Mesenchymal stem cell (in vitro differentiated cells and primary cell): ENCODE data around the gene MYO18B.

Experiments
- DNase-seq: peaks from one replicate; pipeline ENCODE4 v3.0.0-alpha.2; 2013
- H2AFZ ChIP-seq: one replicate; pipeline ENCODE4 v1.6.1; 2013; ENCODE audit warnings: low read depth, mild to moderate bottlenecking, control low read depth, inconsistent platforms, low read length, moderate library complexity
- H2AK5ac ChIP-seq: 2 replicates; pipeline ENCODE4 v1.6.1; 2013; ENCODE audit warnings: low read length, moderate library complexity, mild to moderate bottlenecking, inconsistent platforms; ENCODE audit not compliant: severe bottlenecking
- H2BK120ac ChIP-seq: one replicate; pipeline ENCODE4 v1.6.1; 2013; ENCODE audit warnings: low read depth, mild to moderate bottlenecking, inconsistent platforms, low read length, moderate library complexity
- H2BK12ac ChIP-seq, 2 experiments: one replicate each; pipeline ENCODE4 v1.6.1; 2013; ENCODE audit warnings: inconsistent platforms in 2 of 2, low read length in 2 of 2, mild to moderate bottlenecking in 2 of 2, moderate library complexity in 2 of 2, control low read depth in 1 of 2
- H2BK15ac ChIP-seq: one replicate; pipeline ENCODE4 v1.6.1; 2013; ENCODE audit warnings: mild to moderate bottlenecking, low read depth, inconsistent platforms; ENCODE audit not compliant: poor library complexity, severe bottlenecking
- H2BK5ac ChIP-seq: 2 replicates; pipeline ENCODE4 v1.6.1; 2013; ENCODE audit warnings: low read depth, mild to moderate bottlenecking, low read length, control low read depth, inconsistent platforms; ENCODE audit not compliant: poor library complexity, severe bottlenecking
- H3K14ac ChIP-seq, 2 experiments: one replicate each; pipeline ENCODE4 v1.6.1; 2013; ENCODE audit warnings: inconsistent platforms in 2 of 2, low read length in 2 of 2, control low read depth in 1 of 2, mild to moderate bottlenecking in 1 of 2, moderate library complexity in 1 of 2
- H3K18ac ChIP-seq, 2 experiments: one replicate each; pipeline ENCODE4 v1.6.1; 2013; ENCODE audit warnings: inconsistent platforms in 2 of 2, low read length in 2 of 2, control low read depth in 1 of 2, low read depth in 1 of 2, mild to moderate bottlenecking in 1 of 2
- H3K23ac ChIP-seq, 2 experiments: one replicate each; pipeline ENCODE4 v1.6.1; 2013; ENCODE audit warnings: inconsistent platforms in 2 of 2, low read length in 2 of 2, mild to moderate bottlenecking in 2 of 2, moderate library complexity in 2 of 2, control low read depth in 1 of 2
- H3K27ac ChIP-seq: 2 replicates; pipeline ENCODE4 v1.5.1; 2013; ENCODE audit warnings: mild to moderate bottlenecking, moderate library complexity, low read length, control low read depth, inconsistent platforms; ENCODE audit not compliant: poor library complexity, severe bottlenecking
- H3K27me3 ChIP-seq, 2 experiments: 2 replicates each; pipeline versions ENCODE4 v1.6.1 to v1.7.0; 2013; ENCODE audit warnings: low read length in 2 of 2, mild to moderate bottlenecking in 2 of 2, moderate library complexity in 2 of 2, control low read depth in 1 of 2, inconsistent platforms in 1 of 2; ENCODE audit not compliant: control insufficient read depth in 1 of 2, insufficient read depth in 1 of 2
- H3K36me3 ChIP-seq, 2 experiments: 2 replicates each; pipeline versions ENCODE4 v1.6.1 to v1.7.0; 2013; ENCODE audit warnings: low read length in 2 of 2, control low read depth in 1 of 2, inconsistent platforms in 1 of 2, low read depth in 1 of 2, mild to moderate bottlenecking in 1 of 2; ENCODE audit not compliant: insufficient read depth in 2 of 2, control insufficient read depth in 1 of 2
- H3K4ac ChIP-seq, 2 experiments: one replicate each; pipeline ENCODE4 v1.6.1; 2013; ENCODE audit warnings: inconsistent platforms in 2 of 2, low read length in 2 of 2, mild to moderate bottlenecking in 2 of 2, moderate library complexity in 2 of 2, control low read depth in 1 of 2, low read depth in 1 of 2
- H3K4me1 ChIP-seq: 2 replicates; pipeline ENCODE4 v1.6.1; 2013; ENCODE audit warnings: low read depth, low read length, control low read depth; ENCODE audit not compliant: control insufficient read depth, insufficient read depth
- H3K4me2 ChIP-seq: 2 replicates; pipeline ENCODE4 v1.6.1; 2013; ENCODE audit warnings: low read length, mild to moderate bottlenecking, inconsistent platforms; ENCODE audit not compliant: poor library complexity, severe bottlenecking
- H3K4me3 ChIP-seq, 2 experiments: 2 replicates each; pipeline versions ENCODE4 v1.5.1 to v1.7.0; 2013; ENCODE audit warnings: low read length in 2 of 2, mild to moderate bottlenecking in 2 of 2, control low read depth in 1 of 2, low read depth in 1 of 2; ENCODE audit not compliant: insufficient read depth in 1 of 2
- H3K79me1 ChIP-seq: replicated peaks from 2 replicates; pipeline ENCODE4 v1.6.1; 2013; ENCODE audit warnings: mild to moderate bottlenecking, control low read depth, low read length, inconsistent platforms; ENCODE audit not compliant: poor library complexity, severe bottlenecking
- H3K9ac ChIP-seq: 2 replicates; pipeline ENCODE4 v1.7.0; 2013; ENCODE audit warnings: mild to moderate bottlenecking, low read length, moderate library complexity
- H3K9me3 ChIP-seq: 2 replicates; pipeline ENCODE4 v1.7.0; 2013; ENCODE audit warnings: mild to moderate bottlenecking, low read length; ENCODE audit not compliant: control insufficient read depth
- H4K8ac ChIP-seq: one replicate; pipeline ENCODE4 v1.6.1; 2013; ENCODE audit warnings: inconsistent platforms, mild to moderate bottlenecking, low read length, moderate library complexity
- H4K91ac ChIP-seq: one replicate; pipeline ENCODE4 v1.6.1; 2013; ENCODE audit warnings: mild to moderate bottlenecking, low read length, inconsistent platforms
- WGBS: methylation state at CpG from one replicate; pipeline ENCODE4 v1.1.7; 2013; ENCODE audit warnings: mixed read lengths; 5-methylcytosine and 5-hydroxymethylcytosine counted together

The MYO18B gene

GRCh38 chr22:25909614-25910387 is 167.8 kb downstream of the MYO18B start:
- DNase-seq, result no peak
- Histone ChIP-seq H2AK5ac (no peak overlapping the region), H3K4me2 (no peak overlapping the region), H4K8ac (no peak overlapping the region), H2BK15ac (no peak overlapping the region), H3K14ac (no peak overlapping the region), H3K23ac (no peak overlapping the region), H3K9me3 (no peaks in the 10 kb centered on the region), H3K27me3 (peaks cover 0 to 7% of the 10 kb centered on the region in 2 experiments), H3K4ac (no peak overlapping the region), H3K9ac (no peak overlapping the region), H2BK120ac (no peak overlapping the region), H2BK12ac (no peak overlapping the region), H3K79me1 (no peaks in the 10 kb centered on the region), H3K4me1 (no peaks in the 10 kb centered on the region), H3K4me3 (no peak overlapping the region), H3K27ac (no peak overlapping the region), H2BK5ac (no peak overlapping the region), H3K18ac (no peak overlapping the region), H3K36me3 (no peaks in the 10 kb centered on the region), H2AFZ (no peak overlapping the region), H4K91ac (no peak overlapping the region)
- 62% methylated on average over 4 of the region's 7 CpGs for WGBS

- no peak overlapping the region for H3K4me2 ChIP-seq
Measured at GRCh38 chr22:25911243-25911972, 169.4 kb downstream of the MYO18B start.

GRCh38 chr22:25919452-25919851 is 177.5 kb downstream of the MYO18B start:
- Histone ChIP-seq H3K27ac (no peak overlapping the region), H3K9ac (no peak overlapping the region), H2BK15ac (no peak overlapping the region), H3K23ac (no peak overlapping the region), H3K79me1 (no peaks in the 10 kb centered on the region), H2BK12ac (no peak overlapping the region), H3K18ac (no peak overlapping the region), H3K9me3 (no peaks in the 10 kb centered on the region), H2AK5ac (no peak overlapping the region), H3K27me3 (peaks cover 0 to 4% of the 10 kb centered on the region in 2 experiments), H2BK120ac (no peak overlapping the region), H3K14ac (no peak overlapping the region), H3K36me3 (no peaks in the 10 kb centered on the region), H3K4me2 (no peak overlapping the region), H3K4ac (no peak overlapping the region), H3K4me3 (no peak overlapping the region), H4K91ac (no peak overlapping the region), H4K8ac (no peak overlapping the region), H2BK5ac (no peak overlapping the region), H2AFZ (no peak overlapping the region), H3K4me1 (no peaks in the 10 kb centered on the region)
- no peak for DNase-seq
- WGBS, result 64% methylated on average over 4 of the region's 4 CpGs

More at GRCh38 chr22:25911243-25911972, 169.4 kb downstream of the MYO18B start:
- Histone ChIP-seq H3K4me3 (no peak overlapping the region), H3K23ac (no peak overlapping the region), H3K79me1 (no peaks in the 10 kb centered on the region), H3K9ac (no peak overlapping the region), H4K8ac (no peak overlapping the region), H3K4ac (no peak overlapping the region), H2BK12ac (no peak overlapping the region), H3K4me1 (no peaks in the 10 kb centered on the region), H3K14ac (no peak overlapping the region), H3K27ac (no peak overlapping the region), H2BK5ac (no peak overlapping the region), H2BK15ac (no peak overlapping the region), H2BK120ac (no peak overlapping the region), H4K91ac (no peak overlapping the region), H3K36me3 (no peaks in the 10 kb centered on the region), H3K18ac (no peak overlapping the region), H3K27me3 (peaks cover 0 to 7% of the 10 kb centered on the region in 2 experiments), H3K9me3 (no peaks in the 10 kb centered on the region), H2AFZ (no peak overlapping the region), H2AK5ac (no peak overlapping the region)
- WGBS, result 65% methylated on average over 6 of the region's 7 CpGs
- no peak for DNase-seq

- H3K14ac ChIP-seq, result no peak overlapping the region
Measured at GRCh38 chr22:25922141-25922540, 180.2 kb downstream of the MYO18B start.

More at GRCh38 chr22:25922141-25922540, 180.2 kb downstream of the MYO18B start:
- H3K9ac ChIP-seq, result no peak overlapping the region
- H3K9me3 ChIP-seq, result no peaks in the 10 kb centered on the region
- no peak overlapping the region for H2BK120ac ChIP-seq
- H3K79me1 ChIP-seq, result no peaks in the 10 kb centered on the region
- no peaks in the 10 kb centered on the region for H3K36me3 ChIP-seq
- no peak overlapping the region for H3K4me2 ChIP-seq
- no peak for DNase-seq
- H3K27ac ChIP-seq, result no peak overlapping the region
- H4K8ac ChIP-seq, result no peak overlapping the region
- H3K23ac ChIP-seq, result no peak overlapping the region
- H3K18ac ChIP-seq, result no peak overlapping the region
- H3K27me3 ChIP-seq, result peaks cover 0 to 4% of the 10 kb centered on the region in 2 experiments
- H4K91ac ChIP-seq, result no peak overlapping the region
- H2BK5ac ChIP-seq, result no peak overlapping the region
- no peak overlapping the region for H2AFZ ChIP-seq
- no peak overlapping the region for H2AK5ac ChIP-seq
- H3K4me3 ChIP-seq, result no peak overlapping the region
- 86% methylated on average over 10 of the region's 10 CpGs for WGBS
- no peak overlapping the region for H2BK12ac ChIP-seq
- H2BK15ac ChIP-seq, result no peak overlapping the region
- H3K4me1 ChIP-seq, result no peaks in the 10 kb centered on the region
- H3K4ac ChIP-seq, result no peak overlapping the region
